HG03442 (cell line): ENCODE measurements around the gene FGGY.
"Not testable (repeated sequence)": the region's sequence is repeated elsewhere in the genome, so short reads cannot be mapped to it uniquely, and the experiment has no call there.

Experiments
- ATAC-seq: cut with Tn5 transposase; IDR thresholded peaks from one replicate; pipeline ENCODE4 v1.9.1; 2021; ENCODE audit warnings: mild to moderate bottlenecking, moderate library complexity; ENCODE audit not compliant: unreplicated experiment

Gene FGGY

GRCh38 chr1:59433440-59433813 is 136.5 kb downstream of the FGGY start:
- no peak for ATAC-seq

GRCh38 chr1:59434336-59434735 is 137.4 kb downstream of the FGGY start:
- no peak for ATAC-seq

- ATAC-seq: no peak
Measured at GRCh38 chr1:59436637-59437036, 139.7 kb downstream of the FGGY start.

- ATAC-seq: no peak
Measured at GRCh38 chr1:59438058-59438560, 141.2 kb downstream of the FGGY start.

GRCh38 chr1:59442492-59442891 is 145.6 kb downstream of the FGGY start:
- no peak for ATAC-seq

- ATAC-seq: no peak
Measured at GRCh38 chr1:59443310-59443709, 146.4 kb downstream of the FGGY start.

GRCh38 chr1:59444520-59444919 is 147.6 kb downstream of the FGGY start:
- ATAC-seq: no peak

- ATAC-seq: no peak
Measured at GRCh38 chr1:59445040-59445439, 148.1 kb downstream of the FGGY start.

- no peak for ATAC-seq
Measured at GRCh38 chr1:59446257-59446901, 149.5 kb downstream of the FGGY start.

- ATAC-seq: no peak
Measured at GRCh38 chr1:59452026-59452425, 155.1 kb downstream of the FGGY start.

GRCh38 chr1:59452559-59452958 is 155.7 kb downstream of the FGGY start:
- no peak for ATAC-seq

- ATAC-seq: no peak
Measured at GRCh38 chr1:59453297-59453968, 156.5 kb downstream of the FGGY start.

- no peak for ATAC-seq
Measured at GRCh38 chr1:59455206-59455605, 158.3 kb downstream of the FGGY start.

- ATAC-seq: no peak
Measured at GRCh38 chr1:59457786-59458185, 160.9 kb downstream of the FGGY start.

GRCh38 chr1:59458884-59459283 is 162.0 kb downstream of the FGGY start:
- no peak for ATAC-seq

- ATAC-seq: not testable (repeated sequence)
Measured at GRCh38 chr1:59462942-59463341, 166.0 kb downstream of the FGGY start.

GRCh38 chr1:59465478-59465877 is 168.6 kb downstream of the FGGY start:
- not testable (repeated sequence) for ATAC-seq

GRCh38 chr1:59468828-59469428 is 172.0 kb downstream of the FGGY start:
- no peak for ATAC-seq

GRCh38 chr1:59471991-59472570 is 175.2 kb downstream of the FGGY start:
- not testable (repeated sequence) for ATAC-seq

GRCh38 chr1:59473831-59474230 is 176.9 kb downstream of the FGGY start:
- no peak for ATAC-seq

GRCh38 chr1:59474496-59474895 is 177.6 kb downstream of the FGGY start:
- ATAC-seq: no peak

- ATAC-seq: no peak
Measured at GRCh38 chr1:59475737-59476136, 178.8 kb downstream of the FGGY start.
